Measurements from ENCODE around the gene SLC6A6.
"Not testable (repeated sequence)": the region's sequence is repeated elsewhere in the genome, so short reads cannot be mapped to it uniquely, and the experiment has no call there.

Gene SLC6A6

GRCh38 chr3:14437705-14438104, 35.3 kb downstream of the SLC6A6 start:
- not testable (repeated sequence) for DNase-seq

- DNase-seq: no peak
Observed at GRCh38 chr3:14438262-14438661, 35.9 kb downstream of the SLC6A6 start.

GRCh38 chr3:14438929-14439328, 36.5 kb downstream of the SLC6A6 start:
- DNase-seq: no peak

GRCh38 chr3:14439501-14440167, 37.2 kb downstream of the SLC6A6 start:
- DNase-seq: peak; percentile 67

- no peak for DNase-seq
Observed at GRCh38 chr3:14440168-14440518, 37.7 kb downstream of the SLC6A6 start.

GRCh38 chr3:14440531-14441239, 38.3 kb downstream of the SLC6A6 start:
- no peak for DNase-seq

GRCh38 chr3:14441240-14441919, 39.0 kb downstream of the SLC6A6 start:
- DNase-seq: no peak

- no peak for DNase-seq
Observed at GRCh38 chr3:14441920-14442300, 39.5 kb downstream of the SLC6A6 start.

- DNase-seq: no peak
Observed at GRCh38 chr3:14444380-14444779, 42.0 kb downstream of the SLC6A6 start.

- no peak for DNase-seq
Observed at GRCh38 chr3:14445773-14446172, 43.4 kb downstream of the SLC6A6 start.

GRCh38 chr3:14446988-14447570, 44.7 kb downstream of the SLC6A6 start:
- DNase-seq: no peak

GRCh38 chr3:14448063-14448462, 45.7 kb downstream of the SLC6A6 start:
- DNase-seq: no peak

GRCh38 chr3:14448756-14449727, 46.6 kb downstream of the SLC6A6 start:
- DNase-seq: no peak

- DNase-seq: no peak
Observed at GRCh38 chr3:14450506-14450905, 48.1 kb downstream of the SLC6A6 start.

- DNase-seq: no peak
Observed at GRCh38 chr3:14450922-14451606, 48.7 kb downstream of the SLC6A6 start.

GRCh38 chr3:14451844-14452739, 49.7 kb downstream of the SLC6A6 start:
- DNase-seq: peak; percentile 38

- DNase-seq: peak; percentile 84
Observed at GRCh38 chr3:14452740-14453710, 50.6 kb downstream of the SLC6A6 start.

- DNase-seq: no peak
Observed at GRCh38 chr3:14453876-14454638, 51.7 kb downstream of the SLC6A6 start.
